CD4-positive, alpha-beta T cell (primary cell): Measurements from ENCODE around the gene PRCP. TPM values are rescaled to one million over a fixed set of nuclear protein-coding genes. Genes with fewer than 3 reads are reported as not detected.

Experiments used
- ATAC-seq: fragments of 200-7000 bp; cut with Tn5 transposase; one replicate; pipeline ENCODE4 v1.10.0; 2022; ENCODE audit warnings: mild to moderate bottlenecking; ENCODE audit not compliant: poor library complexity
- CTCF ChIA-PET: fragments of 350-600 bp; sonication (Branson Sonifier 250); formaldehyde crosslinking; loops from one replicate; lab custom pipeline; 2021; ENCODE audit warnings: antibody characterized with exemption, inconsistent platforms; lab: Charles Lee
- POLR2A ChIA-PET: fragments of 350-600 bp; sonication (Branson Sonifier 250); formaldehyde crosslinking; loops from one replicate; lab custom pipeline; 2021; ENCODE audit warnings: antibody characterized with exemption, inconsistent platforms; lab: Charles Lee
- DNase-seq, 14 experiments: peaks; one replicate each; pipeline ENCODE4 v3.0.0-alpha.2; 2013 to 2020; ENCODE audit warnings: mixed read lengths in 2 of 14
- H3K27ac ChIP-seq, 2 donors: one replicate each; pipeline versions ENCODE4 v1.5.1 to v1.7.0; 2013; ENCODE audit warnings: low read length in 2 of 2, low read depth in 1 of 2, mild to moderate bottlenecking in 1 of 2
- H3K27me3 ChIP-seq, 2 experiments: 1 replicate in 1 of 2; 2 replicates in 1 of 2; pipeline versions ENCODE4 v1.6.1 to v1.7.0; 2013; ENCODE audit warnings: low read length in 2 of 2, control low read depth in 1 of 2, mild to moderate bottlenecking in 1 of 2, moderate library complexity in 1 of 2; ENCODE audit not compliant: insufficient read depth in 2 of 2, control insufficient read depth in 1 of 2
- H3K36me3 ChIP-seq: one replicate; pipeline ENCODE4 v1.6.1; 2013; ENCODE audit warnings: low read length, control low read depth; ENCODE audit not compliant: insufficient read depth
- H3K4me1 ChIP-seq: one replicate; pipeline ENCODE4 v1.6.1; 2013; ENCODE audit warnings: low read length, control low read depth; ENCODE audit not compliant: insufficient read depth
- H3K4me3 ChIP-seq: one replicate; pipeline ENCODE4 v1.5.1; 2013; ENCODE audit warnings: mild to moderate bottlenecking, low read length, moderate library complexity
- H3K9me3 ChIP-seq, 2 experiments: 1 replicate in 1 of 2; 2 replicates in 1 of 2; pipeline versions ENCODE4 v1.6.1 to v1.7.0; 2013; ENCODE audit warnings: low read length in 2 of 2, mild to moderate bottlenecking in 2 of 2, control low read depth in 1 of 2, moderate library complexity in 1 of 2; ENCODE audit not compliant: control insufficient read depth in 1 of 2, insufficient read depth in 1 of 2
- H3K27ac Mint-ChIP-seq: one replicate; pipeline ENCODE4 v1.8.0; 2020; ENCODE audit warnings: mixed read lengths
- H3K27me3 Mint-ChIP-seq: one replicate; pipeline ENCODE4 v1.8.0; 2021; ENCODE audit warnings: mixed read lengths
- H3K36me3 Mint-ChIP-seq: one replicate; pipeline ENCODE4 v1.8.0; 2021; ENCODE audit warnings: low read depth, mixed read lengths
- H3K4me1 Mint-ChIP-seq: one replicate; pipeline ENCODE4 v1.8.0; 2021; ENCODE audit warnings: low read depth, mixed read lengths
- H3K4me3 Mint-ChIP-seq: one replicate; pipeline ENCODE4 v1.8.0; 2020; ENCODE audit warnings: mild to moderate bottlenecking, mixed read lengths
- H3K9me3 Mint-ChIP-seq: one replicate; pipeline ENCODE4 v1.8.0; 2020; ENCODE audit warnings: mixed read lengths
- intact Hi-C, 2 experiments: fragments of 100-400 bp; cut with DNase I in 1 of 2; cut with micrococcal nuclease in 1 of 2; formaldehyde crosslinking; loops; one replicate each; pipeline versions ENCODE4 v1.15.1 to v1.9.0; 2023 to 2025; cut with DNase I, micrococcal nuclease
- total RNA-seq, 174 experiments: library from RNA in 2 of 174; stranded (reverse) in 2 of 174; gene quantifications; one replicate each; pipeline ENCODE4 v1.2.3 and lab custom pipeline; 2021 to 2026
- TF ChIP-seq, protein P1 (sequence below): fragments of 200-600 bp; IDR thresholded peaks from one replicate; pipeline ENCODE4 v1.8.0; 2022; ENCODE audit warnings: antibody characterized with exemption, mild to moderate bottlenecking

The PRCP gene
- total RNA-seq, 2 experiments from 2014 or later, result 13.7 to 16.0 TPM

DNA sequence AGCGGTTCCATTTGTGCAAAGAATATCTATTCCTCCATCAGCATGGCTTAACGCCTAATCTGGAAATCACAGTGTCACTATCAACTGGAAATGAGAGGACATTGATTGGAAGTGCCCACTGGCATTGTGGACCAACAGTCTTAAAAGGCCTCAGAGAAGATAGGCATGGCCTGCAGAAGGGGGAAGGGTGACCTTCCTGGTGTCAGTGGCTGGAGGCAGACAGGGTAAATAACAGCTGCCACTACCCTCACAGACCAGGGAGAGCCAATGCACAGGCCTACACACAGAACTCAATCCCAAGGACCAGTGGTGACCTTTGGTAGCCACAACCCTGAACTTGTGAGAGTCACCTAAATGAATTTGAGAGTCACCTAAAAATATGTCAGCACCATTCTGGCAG, 37.3 kb upstream of the PRCP start:
- Histone ChIP-seq H3K4me1 (peaks cover under 1% of the 10 kb centered on the region), H3K27ac (no peak overlapping the region), H3K9me3 (peaks cover 0 to 4% of the 10 kb centered on the region in 2 experiments), H3K27me3 (no peaks in the 10 kb centered on the region), H3K36me3 (no peaks in the 10 kb centered on the region), H3K4me3 (no peak overlapping the region)
- H3K27ac Mint-ChIP-seq, result no peak overlapping the region
- peaks cover 11% of the 10 kb centered on the region for H3K36me3 Mint-ChIP-seq
- POLR2A ChIA-PET, result no interaction called here
- no peak for DNase-seq
- H3K27me3 Mint-ChIP-seq, result no peaks in the 10 kb centered on the region
- peaks cover 33% of the 10 kb centered on the region for H3K4me1 Mint-ChIP-seq
- TF ChIP-seq, protein P1, sequence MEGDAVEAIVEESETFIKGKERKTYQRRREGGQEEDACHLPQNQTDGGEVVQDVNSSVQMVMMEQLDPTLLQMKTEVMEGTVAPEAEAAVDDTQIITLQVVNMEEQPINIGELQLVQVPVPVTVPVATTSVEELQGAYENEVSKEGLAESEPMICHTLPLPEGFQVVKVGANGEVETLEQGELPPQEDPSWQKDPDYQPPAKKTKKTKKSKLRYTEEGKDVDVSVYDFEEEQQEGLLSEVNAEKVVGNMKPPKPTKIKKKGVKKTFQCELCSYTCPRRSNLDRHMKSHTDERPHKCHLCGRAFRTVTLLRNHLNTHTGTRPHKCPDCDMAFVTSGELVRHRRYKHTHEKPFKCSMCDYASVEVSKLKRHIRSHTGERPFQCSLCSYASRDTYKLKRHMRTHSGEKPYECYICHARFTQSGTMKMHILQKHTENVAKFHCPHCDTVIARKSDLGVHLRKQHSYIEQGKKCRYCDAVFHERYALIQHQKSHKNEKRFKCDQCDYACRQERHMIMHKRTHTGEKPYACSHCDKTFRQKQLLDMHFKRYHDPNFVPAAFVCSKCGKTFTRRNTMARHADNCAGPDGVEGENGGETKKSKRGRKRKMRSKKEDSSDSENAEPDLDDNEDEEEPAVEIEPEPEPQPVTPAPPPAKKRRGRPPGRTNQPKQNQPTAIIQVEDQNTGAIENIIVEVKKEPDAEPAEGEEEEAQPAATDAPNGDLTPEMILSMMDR, result no peak
- CTCF ChIA-PET, result no interaction called here
- no peak for ATAC-seq
- intact Hi-C loops, result no loop called here
- H3K4me3 Mint-ChIP-seq, result no peak overlapping the region
- peaks cover 5% of the 10 kb centered on the region for H3K9me3 Mint-ChIP-seq

- H3K4me3 Mint-ChIP-seq, result no peak overlapping the region
- peaks cover 39% of the 10 kb centered on the region for H3K4me1 Mint-ChIP-seq
- H3K27me3 ChIP-seq, result no peaks in the 10 kb centered on the region
- H3K9me3 Mint-ChIP-seq, result peaks cover 5% of the 10 kb centered on the region
- ChIA-PET POLR2A (no interaction called here), CTCF (no interaction called here)
- no peak overlapping the region for H3K27ac Mint-ChIP-seq
- TF ChIP-seq, protein P1, result no peak
- H3K27me3 Mint-ChIP-seq, result no peaks in the 10 kb centered on the region
- intact Hi-C loops, result no loop called here
- DNase-seq (no peak), ATAC-seq (no peak)
- no peaks in the 10 kb centered on the region for H3K36me3 ChIP-seq
- peaks cover 11% of the 10 kb centered on the region for H3K36me3 Mint-ChIP-seq
- H3K4me3 ChIP-seq, result no peak overlapping the region
- no peaks in the 10 kb centered on the region for H3K9me3 ChIP-seq
- peaks cover 4% of the 10 kb centered on the region for H3K4me1 ChIP-seq
- no peak overlapping the region for H3K27ac ChIP-seq
Measured at GRCh38 chr11:82936261-82936660, 36.0 kb upstream of the PRCP start.

DNA sequence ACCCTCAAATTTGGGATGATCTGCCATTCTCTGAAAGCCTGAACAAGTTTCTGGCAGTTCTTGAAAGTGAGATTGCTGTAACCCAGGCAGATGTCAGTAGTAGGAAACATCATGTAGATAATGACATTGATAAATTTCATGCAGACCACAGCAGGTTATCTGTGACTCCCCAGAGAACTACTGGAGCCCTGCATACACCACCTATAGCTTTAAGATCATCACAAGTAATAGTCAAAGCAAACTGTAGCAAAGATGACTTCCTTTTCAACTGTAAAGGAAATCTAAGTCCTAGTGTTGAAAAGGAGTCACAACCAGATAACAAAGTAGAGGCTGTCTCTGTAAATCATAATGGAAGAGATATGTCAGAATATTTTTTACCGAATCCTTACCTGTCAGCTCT, 32.3 kb upstream of the PRCP start:
- no peak overlapping the region for H3K27ac ChIP-seq
- intact Hi-C loops, result loop anchor here (1.0 to 5.0 kb wide), 2 partner anchors 28 to 35 kb away; no protein-coding TSS in a partner anchor
- no peak for DNase-seq
- Mint-ChIP-seq H3K27me3 (no peaks in the 10 kb centered on the region), H3K4me3 (peak overlapping the region; percentile 39), H3K4me1 (peaks cover 48% of the 10 kb centered on the region), H3K27ac (peak overlapping the region; percentile 34), H3K9me3 (no peaks in the 10 kb centered on the region), H3K36me3 (no peaks in the 10 kb centered on the region)
- peaks cover 4% of the 10 kb centered on the region for H3K4me1 ChIP-seq
- TF ChIP-seq, protein P1, result no peak
- POLR2A ChIA-PET, result interaction anchor here (0.9 to 4.2 kb wide), 7 partner anchors 14 to 224 kb away, joined by 3 to 31 read pairs (median 5); partner anchors contain the start of gene PCF11
- CTCF ChIA-PET, result interaction anchor here (2.1 kb wide), 1 partner anchor 65 kb away, joined by 4 read pairs; no protein-coding TSS in a partner anchor
- no peaks in the 10 kb centered on the region for H3K36me3 ChIP-seq
- no peaks in the 10 kb centered on the region for H3K9me3 ChIP-seq
- no peak overlapping the region for H3K4me3 ChIP-seq
- no peaks in the 10 kb centered on the region for H3K27me3 ChIP-seq
- ATAC-seq, result no peak
